GM18498 (cell line): ENCODE results near the gene ZBTB5.
A peak's percentile ranks its signal among the peaks of the same experiment; 100 is the strongest.

Source experiments
- ATAC-seq: cut with Tn5 transposase; IDR thresholded peaks from one replicate; pipeline ENCODE4 v1.9.1; 2021; ENCODE audit warnings: mild to moderate bottlenecking, moderate library complexity; ENCODE audit not compliant: unreplicated experiment

The ZBTB5 gene

DNA sequence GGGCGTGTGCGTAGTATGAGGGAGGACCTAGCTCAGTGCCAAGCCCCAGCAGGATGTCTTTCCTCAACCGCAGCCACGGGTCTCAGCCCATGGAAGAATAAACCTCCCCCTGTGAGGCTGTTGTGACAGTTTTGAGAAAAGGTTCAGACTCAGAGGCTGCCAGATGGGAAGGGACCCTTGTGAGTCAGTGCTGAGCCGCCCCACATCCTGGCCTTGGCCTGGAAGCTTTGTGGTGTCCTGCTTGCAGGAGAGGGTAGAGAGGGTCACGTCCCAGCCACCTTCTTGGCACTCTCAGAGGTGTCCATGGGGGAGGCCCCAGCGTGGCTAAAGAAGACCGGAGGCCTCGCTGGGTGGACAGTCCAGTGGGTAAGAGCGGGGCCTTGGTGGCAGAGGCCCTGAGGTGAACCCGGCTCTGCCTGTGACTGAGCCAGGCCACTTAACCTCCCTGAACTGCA lies 39.9 kb downstream of the ZBTB5 start:
- ATAC-seq = no peak

DNA sequence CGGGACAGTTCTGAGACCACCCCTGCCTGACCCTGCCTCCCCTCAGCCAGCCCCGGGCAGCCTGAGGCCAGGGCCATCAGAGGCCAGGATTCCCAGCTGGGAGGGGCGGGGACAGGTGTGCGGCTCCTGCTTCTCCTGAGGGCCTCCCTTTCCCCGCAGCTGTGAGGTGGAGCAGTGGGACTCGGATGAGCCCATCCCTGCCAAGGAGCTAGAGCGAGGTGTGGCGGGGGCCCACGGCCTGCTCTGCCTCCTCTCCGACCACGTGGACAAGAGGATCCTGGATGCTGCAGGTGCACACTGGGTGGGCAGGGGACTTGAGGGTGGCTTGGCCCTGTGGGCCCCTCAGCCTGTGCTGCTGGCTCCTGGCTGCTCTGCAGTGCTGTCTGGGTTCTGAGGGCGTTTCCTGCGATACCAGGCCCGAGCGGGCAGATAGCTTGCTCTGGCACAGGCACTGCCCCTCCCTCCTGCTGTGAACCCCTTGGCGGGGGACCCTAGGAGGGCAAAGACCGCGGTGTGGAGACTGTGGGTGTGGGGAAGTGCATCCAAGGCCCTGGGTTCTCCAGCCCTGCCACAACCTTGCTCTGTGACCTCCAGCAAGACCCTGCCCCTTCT lies 40.5 kb downstream of the ZBTB5 start:
- no peak for ATAC-seq

DNA sequence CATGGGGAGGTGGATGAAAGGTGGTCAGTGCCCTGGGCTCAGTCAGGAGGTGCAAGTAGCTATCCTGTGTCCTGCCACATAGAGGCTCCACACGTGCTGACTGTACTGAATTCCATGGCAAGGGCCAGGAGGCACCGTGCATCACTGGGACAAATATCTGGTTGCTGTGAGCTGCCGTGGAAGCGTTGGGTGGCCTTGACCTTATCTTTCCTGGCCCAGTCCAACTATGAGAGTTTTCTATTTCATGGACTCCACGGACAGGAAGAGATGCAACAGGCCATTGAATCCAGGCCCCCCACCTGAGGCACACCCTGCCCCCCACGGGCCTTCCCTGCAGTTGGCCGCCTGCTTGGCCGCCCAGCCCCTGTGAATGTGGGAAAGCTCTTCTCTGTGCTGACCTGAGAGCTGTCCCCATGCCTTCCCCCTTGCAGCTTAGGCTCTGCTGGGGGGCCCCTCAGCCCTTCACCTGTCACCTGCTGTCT lies 41.0 kb downstream of the ZBTB5 start:
- no peak for ATAC-seq

DNA sequence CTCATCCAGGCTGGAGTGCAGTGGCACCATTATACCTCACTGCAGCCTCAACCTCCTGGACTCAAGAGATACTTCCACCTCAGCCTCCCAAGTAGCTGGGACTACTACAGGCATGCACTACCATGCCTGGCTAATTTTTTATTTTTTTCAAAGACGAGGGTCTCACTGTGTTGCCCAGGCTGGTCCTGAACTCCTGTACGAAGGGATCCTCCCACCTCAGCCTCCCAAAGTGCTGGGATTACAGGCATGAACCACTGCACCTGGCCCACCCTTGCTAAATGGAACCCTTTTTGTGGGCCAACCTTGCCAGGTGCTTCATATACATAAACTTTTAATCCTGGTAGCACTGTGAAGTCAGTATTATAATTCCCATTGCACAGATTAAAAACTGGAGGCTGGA lies 41.7 kb downstream of the ZBTB5 start:
- ATAC-seq = no peak

DNA sequence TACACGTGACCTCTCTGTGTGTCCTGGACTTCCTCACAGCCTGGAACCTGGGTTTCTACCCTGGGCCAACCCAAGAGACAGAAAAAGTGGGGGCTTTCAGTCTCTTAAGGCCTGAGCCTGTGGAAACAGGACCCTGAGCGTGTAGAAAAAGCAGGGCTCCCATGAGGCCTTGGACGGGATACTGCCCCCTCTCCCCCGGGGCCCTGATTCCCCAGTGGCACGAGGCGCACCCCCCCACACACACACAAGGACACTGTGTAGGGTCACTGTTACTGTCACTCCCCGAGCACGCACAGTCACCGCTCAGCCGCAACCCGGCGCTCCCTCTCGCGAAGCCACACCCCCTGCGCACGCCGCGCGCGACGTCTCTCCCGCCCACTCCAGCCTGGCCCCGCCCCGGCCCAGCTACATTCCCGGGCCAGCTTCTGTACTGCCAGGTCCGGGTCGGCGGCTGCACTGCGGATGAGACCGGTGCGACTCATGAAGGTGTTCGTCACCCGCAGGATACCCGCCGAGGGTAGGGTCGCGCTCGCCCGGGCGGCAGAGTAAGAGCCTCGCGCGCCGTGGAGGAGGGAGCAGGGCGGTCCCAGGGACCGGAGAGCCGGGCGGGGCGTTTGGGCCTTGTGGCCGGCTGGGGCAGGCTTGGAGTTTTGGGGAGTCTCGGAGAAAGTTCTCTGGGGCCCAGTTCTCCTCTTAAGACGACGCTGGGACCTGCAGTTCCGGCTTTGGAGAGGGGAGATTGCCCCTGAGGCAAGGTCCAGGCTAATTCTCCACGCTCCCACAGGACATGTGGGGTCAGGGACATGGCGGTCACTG lies 42.8 kb downstream of the ZBTB5 start, which contains the start of gene GRHPR:
Gene GRHPR (plus strand): TSS at position 408 of the 816 bp plus-strand sequence. CDS start 55 bp downstream, at position 463.
- ATAC-seq = peak; percentile 97

DNA sequence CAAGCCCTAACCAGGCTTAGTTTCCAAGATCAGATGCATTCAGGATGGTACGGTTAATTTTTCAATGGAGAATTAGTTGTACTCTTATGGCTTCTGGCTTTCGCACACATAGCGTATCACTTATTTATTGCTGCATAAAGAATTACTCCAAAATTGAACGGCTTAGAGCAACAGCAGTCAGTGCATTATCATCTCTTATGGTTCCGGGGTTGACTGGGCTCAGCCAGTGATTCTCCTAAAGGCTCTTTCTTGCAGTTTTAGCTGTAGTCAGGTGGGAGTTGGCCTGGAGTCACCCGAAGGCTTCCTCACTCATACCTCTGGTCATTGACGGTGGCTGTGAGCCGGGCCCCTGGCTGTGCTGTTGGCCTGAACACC lies 43.3 kb downstream of the ZBTB5 start:
- ATAC-seq = no peak

DNA sequence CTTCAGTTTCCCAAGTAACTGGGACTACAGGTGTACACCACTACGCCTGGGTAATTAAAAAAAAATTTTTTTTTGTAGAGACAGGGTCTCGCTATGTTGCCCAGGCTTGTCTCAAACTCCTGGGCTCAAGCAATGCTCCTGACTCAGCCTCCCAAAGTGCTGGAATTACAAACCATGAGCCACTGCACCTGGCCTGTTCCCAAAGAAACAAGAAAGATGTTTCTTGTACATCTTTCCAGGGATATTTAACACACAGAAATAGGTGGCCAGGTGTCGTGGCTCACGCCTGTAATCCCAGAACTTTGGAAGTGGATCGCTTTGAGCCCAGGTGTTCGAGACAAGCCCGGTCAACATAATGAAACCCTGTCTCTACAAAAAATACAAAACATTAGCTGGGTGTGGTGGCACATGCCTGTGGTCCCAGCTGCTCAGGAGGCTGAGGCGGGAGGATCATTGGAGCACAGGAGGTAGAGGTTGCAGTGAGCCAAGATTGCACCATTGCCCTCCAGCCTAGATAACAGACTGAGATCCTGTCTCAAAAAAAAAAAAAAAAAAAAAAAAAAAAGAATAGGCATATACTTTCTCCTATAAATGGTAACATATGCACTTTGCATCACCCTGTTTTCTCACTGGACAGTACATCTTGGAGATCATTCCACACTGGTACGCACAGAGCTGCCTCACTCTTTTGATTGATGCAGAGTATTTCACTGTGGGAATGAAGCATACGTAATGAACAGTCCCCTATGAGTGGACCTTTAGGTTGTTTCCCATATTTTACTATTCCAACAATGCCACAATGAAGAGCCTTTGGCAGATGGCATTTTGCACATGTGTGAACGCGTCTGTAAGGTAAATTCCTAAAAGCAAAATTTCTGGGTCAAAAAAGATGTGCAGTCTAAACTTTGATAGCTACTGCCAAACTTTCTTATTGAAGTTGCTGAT lies 44.7 kb downstream of the ZBTB5 start:
- no peak for ATAC-seq

DNA sequence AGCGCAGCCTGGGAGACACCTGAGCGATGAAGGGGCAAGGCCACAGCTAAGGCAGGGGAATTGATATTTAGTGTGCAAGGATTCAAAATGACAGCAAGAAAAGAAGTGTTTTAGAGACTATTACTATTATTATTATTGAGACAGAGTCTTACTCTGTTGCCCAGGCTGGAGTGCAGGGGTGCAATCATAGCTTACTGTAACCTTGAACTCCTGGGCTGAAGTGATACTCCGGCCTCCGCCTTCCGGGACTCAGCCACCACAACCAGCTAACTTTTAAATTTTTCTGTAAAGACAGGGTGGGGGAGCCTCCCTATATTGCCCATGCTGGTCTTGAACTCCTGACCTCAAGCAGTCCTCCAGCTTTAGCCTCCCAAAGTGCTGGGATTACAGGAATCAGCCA lies 46.0 kb downstream of the ZBTB5 start:
- ATAC-seq = no peak

DNA sequence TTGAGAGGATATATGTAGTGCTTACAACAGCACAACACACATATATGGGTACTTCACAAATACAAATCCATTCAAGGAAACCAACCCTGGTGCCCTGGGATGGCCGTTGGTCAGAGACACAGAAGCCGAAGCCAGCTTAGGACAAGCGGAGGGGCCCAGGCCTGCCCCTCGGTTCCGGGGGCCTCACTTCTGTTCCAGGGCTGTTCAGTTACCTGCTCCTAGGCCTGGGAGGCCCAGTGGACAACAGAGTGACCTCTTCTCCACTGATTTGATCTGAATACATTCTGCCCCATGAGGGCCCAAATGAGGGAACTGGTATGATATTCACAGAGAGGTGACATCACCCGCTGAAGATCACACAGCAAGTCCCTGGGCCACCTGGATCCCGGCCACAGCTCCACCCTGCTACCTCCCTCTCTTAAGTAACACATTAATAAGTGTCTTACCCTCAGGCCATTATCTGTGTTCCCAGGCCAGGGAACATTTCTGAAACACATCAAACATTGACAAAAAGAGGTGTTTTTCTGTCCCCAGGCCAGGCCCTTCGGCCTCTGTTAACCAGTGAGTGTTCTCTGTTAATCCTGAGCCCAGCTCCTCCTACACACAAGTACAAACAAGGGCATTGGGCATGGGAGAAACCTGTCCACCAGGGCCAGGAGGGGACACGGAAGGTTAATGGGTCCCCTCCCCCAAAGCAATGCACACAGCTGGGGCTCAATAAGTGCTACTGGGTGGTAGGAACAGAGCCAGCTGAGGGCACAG lies 47.2 kb downstream of the ZBTB5 start:
- ATAC-seq = no peak

DNA sequence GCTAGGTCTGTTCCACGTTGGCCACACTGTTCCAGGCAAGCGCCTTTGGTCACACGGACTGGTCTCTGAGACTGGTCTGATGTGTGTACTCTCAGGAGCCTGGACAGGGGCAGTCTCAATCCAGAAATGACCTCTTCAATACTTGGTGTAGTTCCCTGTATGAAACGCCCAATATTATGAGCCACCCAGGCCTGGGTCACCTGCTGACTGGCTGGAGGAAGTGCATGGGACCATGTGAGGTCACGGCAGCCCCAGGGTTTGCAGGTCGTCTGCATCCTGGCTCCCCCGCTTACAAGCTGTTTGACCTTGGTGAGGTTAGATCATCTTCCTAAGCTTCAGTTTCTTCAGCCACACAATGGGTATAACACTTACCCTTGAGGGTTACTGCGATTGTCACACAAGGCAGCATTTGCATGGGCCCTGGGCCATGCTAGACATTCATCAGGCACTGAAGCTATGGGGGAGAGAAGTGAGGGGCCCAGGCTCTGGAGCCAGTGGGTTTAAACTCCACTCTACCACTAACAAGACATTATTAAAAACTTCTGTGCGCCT lies 47.9 kb downstream of the ZBTB5 start:
- ATAC-seq = no peak

DNA sequence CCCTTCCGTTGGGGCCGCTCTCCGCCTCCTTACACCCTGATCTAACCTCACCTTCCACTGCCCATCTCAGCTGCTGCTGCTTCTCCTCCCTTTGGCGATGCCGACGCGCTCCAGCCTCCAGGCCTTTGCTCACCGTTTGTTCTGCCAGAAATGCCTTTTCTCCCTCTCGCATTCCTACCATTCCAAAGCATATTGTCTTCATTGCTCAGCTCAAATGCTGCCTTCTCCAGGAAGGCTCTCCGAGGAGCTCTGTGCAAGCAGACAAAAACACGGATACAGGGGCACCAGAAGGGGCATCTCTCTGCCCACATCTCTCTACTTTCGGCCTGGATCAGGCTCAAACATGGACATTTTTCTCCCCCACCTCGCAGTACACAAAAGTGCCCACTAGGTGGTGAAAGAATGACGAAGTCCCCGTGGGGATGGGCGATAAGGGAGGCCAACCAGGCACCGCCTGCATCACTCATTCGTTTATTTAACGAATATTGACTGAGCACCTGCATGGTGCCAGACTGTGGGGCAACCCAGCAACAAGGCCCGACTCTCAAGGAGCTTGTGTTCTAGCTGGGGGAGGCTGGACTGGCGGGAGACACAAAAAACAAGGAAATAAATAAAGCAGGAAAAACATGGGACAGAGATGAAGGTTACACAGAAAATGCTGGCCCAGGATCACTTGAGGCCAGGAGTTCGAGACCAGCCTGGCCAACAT lies 50.1 kb downstream of the ZBTB5 start:
- ATAC-seq = peak; percentile 45

DNA sequence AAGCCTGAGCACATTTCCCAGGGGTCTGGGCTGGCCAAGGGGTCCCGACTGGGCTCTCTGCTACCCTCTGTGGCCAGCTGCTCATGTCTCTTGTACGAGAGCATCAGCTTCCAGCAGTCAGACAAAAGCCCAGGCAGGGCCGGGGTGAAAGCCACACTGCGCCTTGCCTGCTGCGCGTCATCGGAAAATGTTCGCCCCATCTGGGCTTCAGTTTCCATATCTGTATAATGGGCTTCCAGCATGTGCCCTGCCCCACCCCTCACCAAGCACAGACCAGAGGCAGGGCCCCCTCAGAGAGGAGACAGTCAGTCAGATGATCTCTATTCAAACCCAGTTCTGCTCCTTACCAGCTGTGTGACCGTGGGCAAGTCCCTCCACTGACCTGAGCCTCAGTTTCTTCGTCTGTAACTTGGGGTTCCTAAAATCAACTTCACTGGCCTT lies 50.7 kb downstream of the ZBTB5 start:
- ATAC-seq = no peak

DNA sequence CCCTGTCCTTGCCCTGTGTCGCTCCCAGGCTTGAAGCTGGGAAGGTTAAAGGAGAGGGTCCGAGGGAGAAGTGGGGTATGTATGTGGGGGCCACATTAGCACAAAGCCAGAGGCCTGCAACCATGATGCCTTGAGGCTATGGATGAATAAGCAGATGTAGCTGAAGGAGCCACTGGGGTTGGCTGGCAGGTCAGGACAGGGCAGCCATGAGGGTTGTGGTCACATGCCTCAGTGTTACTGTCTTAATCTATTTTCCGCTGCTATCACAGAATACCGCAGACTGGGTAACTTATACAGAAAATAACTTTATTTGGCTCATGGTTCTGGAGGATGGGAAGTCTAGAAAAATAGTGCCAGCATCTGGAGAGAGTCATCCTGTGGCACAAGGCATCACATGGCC lies 51.9 kb downstream of the ZBTB5 start:
- no peak for ATAC-seq

DNA sequence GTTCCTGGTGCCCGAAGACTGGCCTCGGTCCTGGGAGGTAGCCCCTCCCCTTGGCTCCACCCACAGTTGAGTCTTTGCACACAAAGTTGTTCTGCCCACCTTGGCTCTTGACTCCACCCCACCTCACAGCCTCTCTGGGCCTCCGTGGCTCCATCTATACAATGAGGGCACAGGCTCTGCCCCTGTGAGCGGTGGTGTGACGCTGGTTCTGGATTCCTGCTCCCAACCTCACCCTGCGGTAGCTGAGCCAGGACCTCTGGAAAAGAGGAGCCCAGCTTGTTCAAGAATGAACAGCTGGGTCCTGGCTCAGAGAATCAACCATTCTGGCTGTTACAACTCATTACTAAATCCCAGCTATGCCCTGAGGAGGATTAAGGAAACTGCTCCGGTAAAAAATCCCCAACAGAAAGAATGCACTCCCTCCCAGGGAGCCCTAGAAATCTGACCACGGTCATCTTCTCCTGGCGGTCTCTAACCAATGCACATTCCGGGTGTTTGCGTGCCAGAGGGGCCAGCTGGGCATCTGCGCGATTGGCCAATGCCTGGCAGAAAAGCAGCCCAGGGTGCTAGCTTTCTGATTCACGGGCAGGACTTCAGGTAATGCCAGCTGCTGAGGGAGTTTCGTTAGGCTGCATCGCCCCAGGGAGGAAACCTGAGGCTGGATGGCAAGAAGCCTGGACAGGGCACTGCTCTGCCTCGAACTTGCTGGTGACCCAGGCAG lies 52.7 kb downstream of the ZBTB5 start:
- ATAC-seq = no peak

DNA sequence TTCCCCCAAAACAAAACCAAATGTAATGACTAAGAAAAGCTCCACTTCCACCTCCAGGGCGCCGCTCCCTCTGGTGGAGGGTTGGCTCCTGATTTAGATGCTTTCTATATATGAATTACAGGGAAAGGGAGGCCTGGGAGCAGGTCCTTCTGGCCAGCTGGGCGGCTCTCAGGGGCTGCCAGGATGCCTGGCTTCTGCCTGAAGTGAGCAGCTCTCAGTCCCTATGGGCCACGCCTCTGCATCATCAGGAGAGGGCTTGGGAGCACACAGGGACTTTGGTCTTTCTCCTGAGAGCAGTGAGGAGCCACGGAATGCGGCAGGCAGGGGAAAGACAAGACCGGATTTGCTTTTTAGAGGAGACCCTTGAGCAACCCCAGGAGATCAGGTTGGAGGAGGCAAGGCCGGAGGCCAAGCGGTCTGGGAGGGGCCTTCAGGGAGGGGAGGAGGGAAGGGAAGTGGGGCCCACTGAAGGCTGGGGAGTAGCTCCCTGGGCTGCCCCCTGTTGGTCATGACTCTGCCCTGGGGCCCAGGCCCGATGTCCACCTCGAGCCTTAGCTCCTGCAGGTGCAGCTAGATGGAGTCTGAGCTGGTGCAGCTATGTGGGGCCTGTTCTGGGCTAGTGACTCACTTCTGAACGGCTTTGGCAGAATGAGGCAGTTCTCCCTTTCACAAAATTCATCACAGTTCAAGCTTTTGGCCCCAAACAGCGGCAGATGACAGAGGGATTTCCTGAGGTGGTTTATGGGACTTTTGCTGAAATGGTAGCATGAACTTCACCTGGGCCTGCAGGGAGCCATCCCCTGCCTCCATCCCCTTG lies 54.1 kb downstream of the ZBTB5 start:
- peak; percentile 16 for ATAC-seq

DNA sequence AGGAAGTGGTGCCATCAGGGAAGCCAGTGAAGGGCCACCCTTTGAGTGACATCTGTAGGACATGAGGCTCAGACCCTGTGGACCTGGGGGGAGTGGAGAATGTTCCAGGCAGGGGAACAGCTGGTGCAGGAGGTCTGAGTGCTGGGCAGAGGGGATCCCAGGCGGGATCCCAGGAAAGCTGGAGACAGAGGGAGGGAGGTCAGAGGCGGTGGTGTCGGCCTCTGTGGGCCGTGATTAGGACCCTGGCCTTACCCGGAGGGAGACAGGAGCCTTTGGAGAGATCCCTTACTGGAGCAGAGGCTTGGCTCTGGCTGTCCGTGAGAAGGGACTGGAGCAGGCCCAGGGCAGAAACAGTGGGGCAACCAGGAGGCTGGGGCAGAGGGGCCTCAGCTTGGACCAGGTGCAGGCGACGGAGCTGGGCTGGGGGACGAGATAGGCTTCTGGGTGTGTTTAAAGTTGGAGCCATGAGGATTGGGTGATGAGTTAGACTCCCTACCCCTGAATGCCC lies 54.8 kb downstream of the ZBTB5 start:
- no peak for ATAC-seq

DNA sequence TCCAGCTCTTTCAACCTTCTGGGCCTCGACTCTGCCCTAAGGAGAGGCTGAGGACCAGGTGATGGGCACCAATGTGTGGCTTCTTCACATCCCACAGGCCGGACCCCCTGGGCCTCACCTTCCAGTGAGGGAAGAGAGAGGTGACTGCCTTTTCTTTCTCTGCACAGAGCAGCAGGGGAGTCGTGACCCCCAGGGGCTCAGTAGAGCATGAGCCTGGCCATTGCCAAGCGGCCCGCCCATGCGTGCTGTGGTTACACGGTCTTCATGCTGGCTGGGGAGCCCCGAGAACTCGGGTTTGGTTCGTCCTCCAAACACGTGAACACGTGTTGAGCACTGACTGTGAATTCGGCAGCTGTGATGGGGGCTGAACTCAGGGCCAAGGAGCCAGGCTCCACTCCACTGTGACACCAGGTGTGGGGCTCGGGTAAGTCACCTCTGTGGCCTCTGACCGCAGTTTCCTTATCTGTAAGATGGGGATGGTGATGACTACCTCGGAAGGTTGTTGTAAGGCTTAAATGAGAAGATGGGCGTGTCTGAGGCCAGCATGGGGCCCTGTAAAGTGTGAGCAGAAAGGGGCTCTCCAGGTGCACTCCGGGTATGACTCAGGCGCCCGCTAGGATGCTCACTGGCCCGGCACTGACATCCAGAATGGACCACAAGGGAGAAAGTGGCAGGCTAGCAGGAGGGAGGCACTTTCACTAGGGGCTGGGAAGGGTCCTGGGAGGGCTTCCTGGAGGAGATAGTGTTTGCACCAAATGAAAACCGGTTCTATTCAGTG lies 56.1 kb downstream of the ZBTB5 start:
- peak; percentile 91 for ATAC-seq
